ENCODE measurements around the gene PLPPR2. TPM values are rescaled to one million over a fixed set of nuclear protein-coding genes. Genes with fewer than 3 reads are reported as not detected.

Gene PLPPR2
- total RNA-seq, 1 experiment from 2014 or later = 5.6 TPM

DNA sequence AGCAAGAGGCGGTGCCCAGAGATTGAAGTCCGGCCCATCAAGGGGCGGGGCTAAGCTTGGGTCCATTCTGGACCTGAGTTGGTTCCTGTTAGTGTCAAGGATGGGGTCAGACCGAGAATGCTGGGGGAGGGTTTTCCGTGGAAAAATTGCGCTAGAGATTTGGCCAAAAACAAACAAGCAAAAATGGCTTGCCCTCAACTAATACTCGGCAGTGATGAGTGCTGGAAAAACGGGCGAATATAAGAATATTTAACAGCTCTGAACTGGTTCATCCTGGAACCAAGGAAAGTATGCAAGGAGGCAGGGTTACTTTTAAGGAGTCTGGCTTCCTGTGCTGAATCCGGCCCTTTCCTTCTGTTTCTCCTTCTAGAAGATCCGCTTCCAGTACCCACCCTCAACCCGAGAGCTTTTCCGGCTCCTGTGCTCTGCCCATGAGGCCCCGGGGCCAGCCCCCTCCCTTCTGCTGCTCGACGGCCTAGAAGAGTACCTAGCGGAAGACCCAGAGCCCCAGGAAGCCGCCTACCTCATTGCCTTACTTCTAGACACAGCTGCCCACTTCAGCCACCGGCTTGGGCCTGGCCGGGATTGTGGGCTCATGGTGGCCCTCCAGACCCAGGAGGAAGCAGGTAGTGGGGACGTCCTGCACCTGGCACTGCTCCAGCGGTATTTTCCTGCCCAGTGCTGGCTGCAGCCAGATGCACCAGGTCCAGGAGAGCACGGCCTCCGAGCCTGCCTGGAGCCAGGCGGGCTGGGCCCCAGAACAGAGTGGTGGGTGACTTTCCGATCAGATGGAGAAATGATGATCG is 20.1 kb downstream of the PLPPR2 start:
- no peak for DNase-seq
- no peaks in the 10 kb centered on the region for H3K9me3 Mint-ChIP-seq (ENCODE audit: unreplicated experiment)
- POLR2A ChIA-PET = interaction anchor here (0.5 to 1.7 kb wide), 17 partner anchors 8 to 222 kb away, joined by 3 to 19 read pairs (median 5); partner anchors contain the start of genes CCDC159, ECSIT, EPOR and ODAD3
- H3K4me3 Mint-ChIP-seq (ENCODE audit: unreplicated experiment) = no peak overlapping the region
- intact Hi-C loops (cut with micrococcal nuclease; ENCODE audit: unreplicated experiment) = loop anchor here (2.0 kb wide), 2 partner anchors 29 to 83 kb away; partner anchors contain the start of genes CCDC159 and TMEM205
- no peaks in the 10 kb centered on the region for H3K4me1 Mint-ChIP-seq (ENCODE audit: low read depth, unreplicated experiment)
- no peak overlapping the region for H3K27ac Mint-ChIP-seq (ENCODE audit: unreplicated experiment)
- BruUV-seq (replicated peaks) = TSS peak; percentile 82
- H3K4me3 ChIP-seq (ENCODE audit: low read depth, low read length) = peak overlapping the region; percentile 35
- peaks cover 6% of the 10 kb centered on the region for H3K36me3 Mint-ChIP-seq (ENCODE audit: insufficient read depth, unreplicated experiment)
- H3K9me3 ChIP-seq = no peaks in the 10 kb centered on the region
- no peaks in the 10 kb centered on the region for H3K27me3 Mint-ChIP-seq (ENCODE audit: insufficient read depth, unreplicated experiment)
- H3K36me3 ChIP-seq (ENCODE audit: control insufficient read depth, insufficient read depth, low read length) = no peaks in the 10 kb centered on the region
- CTCF ChIA-PET = interaction anchor here (0.7 to 2.1 kb wide), 13 partner anchors 8 to 161 kb away, joined by 3 to 30 read pairs (median 4); partner anchors contain the start of genes EPOR, ODAD3, PRKCSH and RAB3D
- no peaks in the 10 kb centered on the region for H3K27me3 ChIP-seq (replicated peaks; ENCODE audit: control insufficient read depth, insufficient read depth, low read length)
- peaks cover 10% of the 10 kb centered on the region; the same call in 1 of the 2 replicates for H3K4me1 ChIP-seq
- TF ChIP-seq, protein P1, sequence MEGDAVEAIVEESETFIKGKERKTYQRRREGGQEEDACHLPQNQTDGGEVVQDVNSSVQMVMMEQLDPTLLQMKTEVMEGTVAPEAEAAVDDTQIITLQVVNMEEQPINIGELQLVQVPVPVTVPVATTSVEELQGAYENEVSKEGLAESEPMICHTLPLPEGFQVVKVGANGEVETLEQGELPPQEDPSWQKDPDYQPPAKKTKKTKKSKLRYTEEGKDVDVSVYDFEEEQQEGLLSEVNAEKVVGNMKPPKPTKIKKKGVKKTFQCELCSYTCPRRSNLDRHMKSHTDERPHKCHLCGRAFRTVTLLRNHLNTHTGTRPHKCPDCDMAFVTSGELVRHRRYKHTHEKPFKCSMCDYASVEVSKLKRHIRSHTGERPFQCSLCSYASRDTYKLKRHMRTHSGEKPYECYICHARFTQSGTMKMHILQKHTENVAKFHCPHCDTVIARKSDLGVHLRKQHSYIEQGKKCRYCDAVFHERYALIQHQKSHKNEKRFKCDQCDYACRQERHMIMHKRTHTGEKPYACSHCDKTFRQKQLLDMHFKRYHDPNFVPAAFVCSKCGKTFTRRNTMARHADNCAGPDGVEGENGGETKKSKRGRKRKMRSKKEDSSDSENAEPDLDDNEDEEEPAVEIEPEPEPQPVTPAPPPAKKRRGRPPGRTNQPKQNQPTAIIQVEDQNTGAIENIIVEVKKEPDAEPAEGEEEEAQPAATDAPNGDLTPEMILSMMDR (IDR thresholded peaks at IDR 0.05; ENCODE audit: insufficient read depth in 1 of 2, low read depth in 1 of 2, low read length in 1 of 2, severe bottlenecking in 1 of 2, unreplicated experiment in 1 of 2) = no peak

GRCh38 chr19:11377237-11377636 is 22.0 kb downstream of the PLPPR2 start:
- no TSS peak for BruUV-seq (replicated peaks)
- Mint-ChIP-seq H3K36me3 (ENCODE audit: insufficient read depth, unreplicated experiment) (peaks cover 12% of the 10 kb centered on the region), H3K27me3 (ENCODE audit: insufficient read depth, unreplicated experiment) (no peaks in the 10 kb centered on the region), H3K27ac (ENCODE audit: unreplicated experiment) (peak overlapping the region; percentile 4), H3K9me3 (ENCODE audit: unreplicated experiment) (no peaks in the 10 kb centered on the region), H3K4me3 (ENCODE audit: unreplicated experiment) (no peak overlapping the region), H3K4me1 (ENCODE audit: low read depth, unreplicated experiment) (no peaks in the 10 kb centered on the region)
- Histone ChIP-seq H3K4me3 (ENCODE audit: low read depth, low read length) (no peak overlapping the region), H3K9me3 (no peaks in the 10 kb centered on the region), H3K4me1 (peaks cover 10% of the 10 kb centered on the region; the same call in 1 of the 2 replicates), H3K36me3 (ENCODE audit: control insufficient read depth, insufficient read depth, low read length) (no peaks in the 10 kb centered on the region), H3K27me3 (replicated peaks; ENCODE audit: control insufficient read depth, insufficient read depth, low read length) (no peaks in the 10 kb centered on the region)
- no peak for DNase-seq
- intact Hi-C loops (cut with micrococcal nuclease; ENCODE audit: unreplicated experiment) = no loop called here
- TF ChIP-seq, protein P1 (IDR thresholded peaks at IDR 0.05; ENCODE audit: insufficient read depth in 1 of 2, low read depth in 1 of 2, low read length in 1 of 2, severe bottlenecking in 1 of 2, unreplicated experiment in 1 of 2) = no peak
- CTCF ChIA-PET = interaction anchor here (0.6 kb wide), 2 partner anchors 63 to 87 kb away, joined by 3 read pairs; no protein-coding TSS in a partner anchor
- POLR2A ChIA-PET = no interaction called here

DNA sequence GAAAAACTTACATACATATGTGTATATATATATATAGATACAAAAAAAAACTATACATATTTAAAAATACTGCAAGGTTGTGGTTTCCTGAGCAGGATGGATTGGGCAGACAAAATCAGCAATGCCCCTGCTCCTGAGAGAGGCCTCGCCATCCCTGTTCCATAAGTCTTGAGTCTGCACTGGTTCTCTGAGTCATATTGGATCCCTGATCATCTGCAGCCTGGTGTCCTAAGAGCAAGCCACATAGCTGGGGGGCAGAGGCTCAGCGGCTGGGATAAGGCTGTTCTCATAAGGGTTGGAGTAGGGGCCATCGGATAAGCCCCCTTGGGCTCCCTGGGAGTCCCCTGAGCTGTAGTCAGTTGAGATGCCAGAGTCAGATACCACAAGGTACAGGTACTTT is 22.5 kb downstream of the PLPPR2 start:
- Mint-ChIP-seq H3K4me3 (ENCODE audit: unreplicated experiment) (no peak overlapping the region), H3K36me3 (ENCODE audit: insufficient read depth, unreplicated experiment) (peaks cover 12% of the 10 kb centered on the region), H3K4me1 (ENCODE audit: low read depth, unreplicated experiment) (no peaks in the 10 kb centered on the region), H3K27ac (ENCODE audit: unreplicated experiment) (no peak overlapping the region), H3K27me3 (ENCODE audit: insufficient read depth, unreplicated experiment) (no peaks in the 10 kb centered on the region), H3K9me3 (ENCODE audit: unreplicated experiment) (no peaks in the 10 kb centered on the region)
- TF ChIP-seq, protein P1 (IDR thresholded peaks at IDR 0.05; ENCODE audit: insufficient read depth in 1 of 2, low read depth in 1 of 2, low read length in 1 of 2, severe bottlenecking in 1 of 2, unreplicated experiment in 1 of 2) = no peak
- DNase-seq = no peak
- no peaks in the 10 kb centered on the region for H3K36me3 ChIP-seq (ENCODE audit: control insufficient read depth, insufficient read depth, low read length)
- no peaks in the 10 kb centered on the region for H3K9me3 ChIP-seq
- BruUV-seq (replicated peaks) = no TSS peak
- POLR2A ChIA-PET = no interaction called here
- H3K4me1 ChIP-seq = peaks cover 10% of the 10 kb centered on the region; the same call in 1 of the 2 replicates
- no peaks in the 10 kb centered on the region for H3K27me3 ChIP-seq (replicated peaks; ENCODE audit: control insufficient read depth, insufficient read depth, low read length)
- H3K4me3 ChIP-seq (ENCODE audit: low read depth, low read length) = no peak overlapping the region
- CTCF ChIA-PET = interaction anchor here (0.6 kb wide), 1 partner anchor 308 kb away, joined by 4 read pairs; no protein-coding TSS in a partner anchor
- intact Hi-C loops (cut with micrococcal nuclease; ENCODE audit: unreplicated experiment) = no loop called here

All from Caco-2 (cell line).